GM21526 (cell line): ENCODE results near the gene TRAF3IP3.

Experiments used
- ATAC-seq: cut with Tn5 transposase; IDR thresholded peaks from one replicate; pipeline ENCODE4 v1.9.1; 2021; ENCODE audit warnings: moderate library complexity; ENCODE audit not compliant: unreplicated experiment, low FRiP score

The TRAF3IP3 gene

GRCh38 chr1:209822706-209823105, 66.9 kb downstream of the TRAF3IP3 start:
- ATAC-seq, result no peak

GRCh38 chr1:209823143-209824041, 67.5 kb downstream of the TRAF3IP3 start:
- peak; percentile 42 for ATAC-seq

GRCh38 chr1:209825591-209826434, 70.0 kb downstream of the TRAF3IP3 start:
- no peak for ATAC-seq

- peak; percentile 93 for ATAC-seq
Measured at GRCh38 chr1:209827384-209828262, 71.8 kb downstream of the TRAF3IP3 start, which contains the start of gene UTP25. Gene UTP25, plus strand, starts transcription at chr1:209827972. Its CDS starts 92 bp downstream, at chr1:209828064.

- ATAC-seq, result no peak
Measured at GRCh38 chr1:209829716-209830115, 73.9 kb downstream of the TRAF3IP3 start.

GRCh38 chr1:209830722-209831121, 74.9 kb downstream of the TRAF3IP3 start:
- ATAC-seq, result no peak

- ATAC-seq, result no peak
Measured at GRCh38 chr1:209831615-209832014, 75.8 kb downstream of the TRAF3IP3 start.
